Thymus (tissue), 11 donors: ENCODE measurements around the gene GUSB. TPM values are rescaled to one million over a fixed set of nuclear protein-coding genes. Genes with fewer than 3 reads are reported as not detected.

Experiments used
- DNase-seq, 9 donors: peaks; one replicate each; pipeline ENCODE4 v3.0.0-alpha.2; 2013; ENCODE audit warnings: low spot score in 9 of 9, low read depth in 6 of 9, missing footprints in 1 of 9
- H3K27ac ChIP-seq, 2 donors: one replicate each; pipeline ENCODE4 v1.5.1; 2013; ENCODE audit warnings: control low read depth in 1 of 2, low read depth in 1 of 2, low read length in 1 of 2, mild to moderate bottlenecking in 1 of 2, moderate library complexity in 1 of 2
- H3K27me3 ChIP-seq, 2 donors: one replicate each; pipeline ENCODE4 v1.5.1; 2013; ENCODE audit warnings: low read length in 1 of 2; ENCODE audit not compliant: control insufficient read depth in 2 of 2, insufficient read depth in 1 of 2
- H3K36me3 ChIP-seq, 2 donors: one replicate each; pipeline ENCODE4 v1.5.1; 2013; ENCODE audit warnings: low read length in 1 of 2, mild to moderate bottlenecking in 1 of 2, moderate library complexity in 1 of 2; ENCODE audit not compliant: control insufficient read depth in 2 of 2, insufficient read depth in 2 of 2
- H3K4me1 ChIP-seq, 2 donors: one replicate each; pipeline ENCODE4 v1.5.1; 2013; ENCODE audit warnings: low read length in 2 of 2; ENCODE audit not compliant: control insufficient read depth in 2 of 2, insufficient read depth in 2 of 2
- H3K4me3 ChIP-seq, 2 donors: one replicate each; pipeline ENCODE4 v1.5.1; 2013; ENCODE audit warnings: low read length in 2 of 2, control low read depth in 1 of 2, mild to moderate bottlenecking in 1 of 2
- H3K9me3 ChIP-seq, 2 donors: one replicate each; pipeline ENCODE4 v1.5.1; 2013; ENCODE audit warnings: low read length in 1 of 2, mild to moderate bottlenecking in 1 of 2; ENCODE audit not compliant: control insufficient read depth in 2 of 2, insufficient read depth in 1 of 2
- WGBS: extraction: QIAGEN DNeasy Blood & Tissue Kit; methylation state at CpG from one replicate; pipeline ENCODE4 v1.1.7; 2013; 5-methylcytosine and 5-hydroxymethylcytosine counted together
- polyA plus RNA-seq: library from polyadenylated mRNA; stranded (reverse); fragments of 200-250 nt; gene quantifications from one replicate; pipeline ENCODE4 v1.2.3, GENCODE V29; 2013
- total RNA-seq: library from RNA; stranded (reverse); fragments of 120-200 nt; gene quantifications from one replicate; pipeline ENCODE4 v1.2.4, GENCODE V29; 2013
- donor health status: healthy.

GUSB gene
- total and polyA plus RNA-seq, 2 donors, result 20.6 to 56.4 TPM

DNA sequence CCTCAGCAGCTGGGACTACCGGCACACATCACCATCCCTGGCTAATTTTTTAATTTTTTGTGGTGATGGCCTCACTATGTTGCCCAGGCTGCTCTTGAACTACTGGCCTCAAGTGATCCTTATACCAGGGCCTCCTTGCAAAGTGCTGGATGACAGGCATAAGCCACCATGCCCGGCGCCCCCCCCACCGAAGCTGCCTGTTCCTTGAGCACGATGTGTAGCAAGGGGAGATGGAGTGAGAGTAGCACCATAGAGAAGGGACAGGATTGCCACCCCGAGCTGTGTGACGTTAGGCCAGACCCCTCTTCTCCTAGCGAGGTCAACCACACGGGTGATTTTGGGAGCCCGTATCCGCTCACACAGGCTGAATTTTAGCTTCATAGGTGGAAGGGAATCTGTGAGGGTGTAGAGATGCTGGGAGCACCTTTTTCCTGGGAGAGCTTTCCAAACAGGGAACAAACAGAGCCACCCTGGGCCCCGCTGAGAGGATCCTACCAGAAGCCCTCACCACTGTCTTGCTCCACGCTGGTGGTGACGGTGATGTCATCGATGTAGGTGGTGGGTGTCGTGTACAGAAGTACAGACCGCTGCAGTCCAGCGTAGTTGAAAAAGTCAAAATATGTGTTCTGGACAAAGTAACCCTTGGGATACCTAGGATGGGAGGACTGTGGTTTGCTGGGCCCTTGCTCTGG is 3.0 kb downstream of the GUSB start:
- WGBS, result 97% methylated on average over 18 of the region's 18 CpGs
- H3K27ac ChIP-seq, result no peak overlapping the region
- peaks cover 37 to 44% of the 10 kb centered on the region in 2 donors for H3K36me3 ChIP-seq
- no peak overlapping the region for H3K4me3 ChIP-seq
- H3K27me3 ChIP-seq, result no peaks in the 10 kb centered on the region
- peaks cover 7 to 16% of the 10 kb centered on the region in 2 donors for H3K4me1 ChIP-seq
- no peak for DNase-seq
- H3K9me3 ChIP-seq, result no peaks in the 10 kb centered on the region

DNA sequence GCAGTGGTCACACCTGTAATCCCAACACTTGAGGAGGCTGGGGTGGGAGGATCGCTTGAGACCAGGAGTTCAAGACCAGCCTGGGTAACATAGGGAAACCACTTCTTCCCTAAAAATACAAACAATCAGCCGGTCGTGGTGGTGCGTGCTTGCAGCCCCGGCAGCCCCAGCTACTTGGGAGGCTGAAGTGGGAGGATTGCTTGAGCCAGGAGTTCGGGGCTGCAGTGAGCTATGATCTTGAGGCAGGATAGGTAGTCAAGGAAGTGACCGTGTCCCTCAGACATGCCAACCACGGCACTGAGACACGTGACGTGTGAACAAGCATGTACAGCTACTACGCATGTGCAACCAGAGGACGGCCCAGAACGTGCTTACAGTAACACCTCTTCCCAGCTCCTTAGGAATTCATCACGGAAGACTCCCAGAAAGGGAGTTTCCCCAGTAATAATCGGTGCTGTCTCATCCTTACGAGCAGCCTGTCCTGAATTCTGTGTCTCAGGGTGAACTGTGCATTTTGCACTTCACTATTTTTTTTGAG is 5.3 kb downstream of the GUSB start:
- H3K36me3 ChIP-seq, result peaks cover 54 to 65% of the 10 kb centered on the region in 2 donors
- no peaks in the 10 kb centered on the region for H3K9me3 ChIP-seq
- H3K4me1 ChIP-seq, result peaks cover 7 to 12% of the 10 kb centered on the region in 2 donors
- no peaks in the 10 kb centered on the region for H3K27me3 ChIP-seq
- no peak overlapping the region for H3K27ac ChIP-seq
- 97% methylated on average over 16 of the region's 16 CpGs for WGBS
- no peak for DNase-seq
- H3K4me3 ChIP-seq, result no peak overlapping the region

DNA sequence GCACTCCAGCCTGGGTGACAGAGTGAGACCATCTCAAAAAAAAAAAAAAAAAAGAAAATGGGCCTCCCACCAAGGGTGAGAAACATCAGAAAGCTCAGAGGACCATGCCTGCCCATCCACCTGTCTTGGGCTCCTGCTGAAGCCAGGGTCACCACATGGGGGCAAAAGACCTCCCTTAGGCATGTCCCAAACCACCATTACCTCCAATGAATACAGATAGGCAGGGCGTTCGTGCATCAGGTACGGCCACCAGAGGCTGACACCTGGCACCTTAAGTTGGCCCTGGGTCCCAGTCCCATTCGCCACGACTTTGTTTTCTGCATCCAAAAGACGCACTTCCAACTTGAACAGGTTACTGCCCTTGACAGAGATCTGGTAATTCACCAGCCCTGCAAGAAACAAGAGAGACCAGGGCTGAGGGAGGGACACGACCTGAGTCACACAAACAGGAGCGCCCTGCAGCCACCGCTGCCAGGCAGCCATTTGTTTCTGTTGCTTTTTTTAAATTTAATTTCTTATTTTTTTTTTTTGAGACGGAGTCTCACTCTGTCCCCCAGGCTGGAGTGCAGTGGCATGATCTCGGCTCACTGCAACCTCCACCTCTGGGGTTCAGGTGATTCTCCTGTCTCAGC is 6.1 kb downstream of the GUSB start:
- 98% methylated on average over 11 of the region's 11 CpGs for WGBS
- Histone ChIP-seq H3K36me3 (peaks cover 62 to 73% of the 10 kb centered on the region in 2 donors), H3K4me1 (peaks cover 2 to 7% of the 10 kb centered on the region in 2 donors), H3K27ac (no peak overlapping the region), H3K4me3 (no peak overlapping the region), H3K27me3 (no peaks in the 10 kb centered on the region), H3K9me3 (no peaks in the 10 kb centered on the region)
- DNase-seq, result no peak

DNA sequence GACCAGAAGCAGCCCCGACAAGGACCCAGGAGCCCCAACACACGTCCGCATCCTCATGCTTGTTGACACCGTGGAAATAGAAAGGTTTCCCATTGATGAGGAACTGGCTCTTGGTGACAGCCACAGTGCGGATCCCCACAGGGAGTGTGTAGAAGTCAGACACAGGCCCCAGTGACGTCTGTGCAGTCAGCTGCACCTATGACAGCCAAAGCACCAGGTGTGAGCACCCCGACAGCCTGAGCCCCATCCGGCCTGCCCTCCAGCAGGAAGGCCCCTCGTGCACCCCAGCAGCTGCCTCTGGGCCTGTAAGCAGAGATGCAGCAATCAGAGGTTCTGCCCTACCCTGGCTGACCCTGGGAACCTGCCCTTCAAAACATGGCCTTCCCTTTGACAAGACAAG is 7.1 kb downstream of the GUSB start:
- WGBS, result 89% methylated on average over 9 of the region's 9 CpGs
- Histone ChIP-seq H3K4me1 (no peaks in the 10 kb centered on the region), H3K27me3 (no peaks in the 10 kb centered on the region), H3K36me3 (peaks cover 66 to 78% of the 10 kb centered on the region in 2 donors), H3K27ac (no peak overlapping the region), H3K9me3 (no peaks in the 10 kb centered on the region), H3K4me3 (no peak overlapping the region)
- no peak for DNase-seq

DNA sequence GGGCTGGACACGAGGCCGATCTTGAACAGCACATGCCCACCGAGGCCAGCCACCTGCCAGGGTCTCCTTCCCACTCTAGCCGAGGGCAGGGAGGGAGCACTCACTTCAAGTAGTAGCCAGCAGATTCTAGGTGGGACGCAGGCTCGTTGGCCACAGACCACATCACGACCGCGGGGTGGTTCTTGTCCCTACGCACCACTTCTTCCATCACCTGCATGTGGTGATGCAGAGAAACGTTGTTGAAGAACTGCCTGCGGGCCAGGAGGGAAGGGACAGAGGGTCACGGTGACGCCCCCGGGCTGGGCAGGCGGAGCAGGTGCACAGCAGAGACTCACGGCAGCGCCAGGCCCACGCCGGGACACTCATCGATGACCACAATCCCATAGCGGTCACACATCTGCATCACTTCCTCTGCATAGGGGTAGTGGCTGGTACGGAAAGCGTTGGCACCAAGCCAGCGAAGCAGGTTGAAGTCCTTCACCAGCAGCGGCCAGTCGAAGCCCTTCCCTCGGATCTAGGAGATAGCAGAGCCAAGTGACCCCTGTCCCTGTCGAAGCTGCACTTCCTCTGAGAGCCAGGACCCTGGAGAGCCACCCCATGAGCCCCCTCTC is 7.7 kb downstream of the GUSB start:
- 98% methylated on average over 29 of the region's 29 CpGs for WGBS
- no peaks in the 10 kb centered on the region for H3K4me1 ChIP-seq
- H3K36me3 ChIP-seq, result peaks cover 68 to 78% of the 10 kb centered on the region in 2 donors
- H3K27me3 ChIP-seq, result no peaks in the 10 kb centered on the region
- no peak for DNase-seq
- no peak overlapping the region for H3K4me3 ChIP-seq
- no peak overlapping the region for H3K27ac ChIP-seq
- H3K9me3 ChIP-seq, result no peaks in the 10 kb centered on the region

DNA sequence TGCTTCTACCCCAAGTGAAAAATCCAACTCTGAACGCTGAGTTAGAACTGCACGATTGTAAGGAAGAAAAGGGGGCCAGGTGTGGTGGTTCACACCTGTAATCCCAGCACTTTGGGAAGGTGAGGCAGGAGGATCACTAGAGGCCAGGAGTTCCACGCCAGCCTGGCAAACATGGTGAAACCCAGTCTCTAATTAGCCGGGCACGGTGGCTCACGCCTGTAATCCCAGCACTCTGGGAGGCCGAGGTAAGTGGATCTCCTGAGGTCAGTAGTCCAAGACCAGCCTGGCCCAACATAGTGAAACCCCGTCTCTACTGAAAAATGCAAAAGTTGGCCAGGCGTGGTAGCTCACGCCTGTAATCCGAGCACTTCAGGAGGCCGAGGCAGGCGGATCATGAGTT is 9.0 kb downstream of the GUSB start:
- no peaks in the 10 kb centered on the region for H3K4me1 ChIP-seq
- no peak overlapping the region for H3K4me3 ChIP-seq
- peaks cover 72 to 84% of the 10 kb centered on the region in 2 donors for H3K36me3 ChIP-seq
- 98% methylated on average over 13 of the region's 13 CpGs for WGBS
- H3K27me3 ChIP-seq, result no peaks in the 10 kb centered on the region
- no peak for DNase-seq
- H3K27ac ChIP-seq, result no peak overlapping the region
- no peaks in the 10 kb centered on the region for H3K9me3 ChIP-seq

DNA sequence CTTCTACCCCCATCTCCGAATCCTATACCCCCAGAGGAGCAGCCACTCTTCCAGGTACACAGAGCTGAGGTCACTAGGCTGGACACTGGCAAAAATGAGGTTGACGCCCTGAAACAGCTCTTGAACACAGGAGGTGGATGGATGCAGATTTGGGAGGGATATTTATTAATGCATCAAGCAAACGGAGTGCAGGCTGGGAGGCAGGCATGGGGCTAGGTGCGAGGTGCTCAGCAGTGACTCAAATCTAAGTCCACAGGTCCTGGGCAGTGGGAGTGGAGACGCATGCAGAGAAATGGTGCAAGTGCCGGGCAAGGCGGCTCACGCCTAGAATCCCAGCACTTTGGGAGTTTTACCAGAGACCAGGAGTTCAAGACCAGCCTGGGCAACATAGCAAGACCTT is 11.0 kb downstream of the GUSB start:
- Histone ChIP-seq H3K27ac (no peak overlapping the region), H3K9me3 (no peaks in the 10 kb centered on the region), H3K4me3 (no peak overlapping the region), H3K4me1 (no peaks in the 10 kb centered on the region), H3K36me3 (peaks cover 81 to 93% of the 10 kb centered on the region in 2 donors), H3K27me3 (no peaks in the 10 kb centered on the region)
- 99% methylated on average over 8 of the region's 8 CpGs for WGBS
- no peak for DNase-seq

DNA sequence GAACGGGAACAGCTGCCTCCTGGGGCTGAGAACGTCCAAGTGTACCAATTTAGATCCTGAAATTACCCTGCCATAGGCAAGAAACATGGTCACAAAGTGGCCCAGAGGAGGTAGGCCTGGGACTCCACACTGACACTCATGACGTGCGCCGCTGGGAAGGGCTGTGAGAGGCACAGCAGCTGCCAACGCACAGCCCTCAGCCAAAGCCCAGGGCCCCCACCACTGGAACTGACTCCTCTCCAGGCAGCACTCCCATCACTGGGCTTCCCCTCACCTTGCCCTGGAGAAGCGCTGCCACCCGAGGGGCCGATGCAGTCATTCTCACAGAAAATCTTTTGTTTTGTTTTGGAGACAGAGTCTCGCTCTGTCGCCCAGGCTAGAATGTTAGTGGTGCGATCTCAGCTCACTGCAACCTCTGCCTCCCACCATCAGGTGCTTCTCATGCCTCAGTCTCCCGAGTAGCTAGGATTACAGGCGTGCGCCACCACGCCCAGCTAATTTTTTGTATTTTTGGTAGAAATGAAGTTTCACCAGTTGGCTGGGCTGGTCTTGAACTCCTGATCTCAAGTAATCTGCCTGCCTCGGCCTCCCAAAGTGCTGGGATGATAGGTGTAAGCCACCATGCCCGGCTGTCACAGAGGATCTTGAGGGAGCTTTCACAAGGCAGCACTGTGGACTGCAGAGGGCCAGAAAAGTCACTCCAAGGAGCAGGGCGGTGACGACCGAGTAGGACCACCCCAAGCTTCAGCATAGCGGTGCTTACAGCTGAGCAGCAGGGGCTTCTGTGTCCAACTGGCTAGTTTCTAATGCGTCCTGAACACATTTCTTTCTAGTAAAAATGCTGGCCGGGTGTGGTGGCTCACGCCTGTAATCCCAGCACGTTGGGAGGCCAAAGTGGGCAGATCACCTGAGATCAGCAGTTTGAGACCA is 13.5 kb downstream of the GUSB start:
- WGBS, result 98% methylated on average over 26 of the region's 26 CpGs
- no peak overlapping the region for H3K4me3 ChIP-seq
- H3K36me3 ChIP-seq, result peaks cover 81 to 93% of the 10 kb centered on the region in 2 donors
- H3K27me3 ChIP-seq, result no peaks in the 10 kb centered on the region
- DNase-seq, result no peak
- H3K9me3 ChIP-seq, result no peaks in the 10 kb centered on the region
- H3K27ac ChIP-seq, result no peak overlapping the region
- no peaks in the 10 kb centered on the region for H3K4me1 ChIP-seq
